Measurements from ENCODE around the gene MLN.

DNA sequence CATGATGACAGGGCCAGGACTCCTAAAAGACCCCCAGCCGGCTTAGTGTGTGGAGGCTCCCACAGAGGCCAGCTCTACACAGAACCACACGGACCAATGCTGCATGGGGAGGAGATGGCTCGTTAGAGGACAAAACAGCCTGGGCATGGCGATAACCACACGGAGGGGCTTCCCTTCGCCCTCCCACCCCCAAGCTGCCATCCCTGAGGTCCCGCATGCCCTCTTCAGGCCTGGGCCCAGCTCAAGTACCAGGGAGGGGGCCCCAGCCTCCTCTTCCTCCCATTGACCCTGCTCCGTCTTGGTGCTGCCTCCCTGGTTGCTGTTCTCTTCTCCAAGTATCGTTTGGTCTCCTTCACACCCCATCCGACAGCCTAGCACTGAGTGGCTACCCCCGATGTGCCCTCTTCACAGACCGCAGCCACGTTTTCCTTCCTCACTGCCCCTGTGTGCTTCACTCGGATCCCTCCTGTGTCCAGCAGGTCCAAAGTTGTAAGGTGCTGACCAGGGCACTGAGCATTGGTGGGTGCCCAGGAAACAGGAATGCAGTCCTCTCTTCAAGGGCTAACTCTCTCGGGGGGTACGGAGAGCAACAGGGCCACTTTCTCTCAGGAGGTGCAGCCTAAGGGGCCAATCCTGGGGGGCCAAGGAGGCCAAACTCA lies 9.6 kb upstream of the MLN start:
- TF ChIP-seq POLR2AphosphoS5 (IDR thresholded peaks at IDR 0.05) (no peak), POLR2A (IDR thresholded peaks at IDR 0.05) (no peak)
- TF ChIP-seq, protein P1, sequence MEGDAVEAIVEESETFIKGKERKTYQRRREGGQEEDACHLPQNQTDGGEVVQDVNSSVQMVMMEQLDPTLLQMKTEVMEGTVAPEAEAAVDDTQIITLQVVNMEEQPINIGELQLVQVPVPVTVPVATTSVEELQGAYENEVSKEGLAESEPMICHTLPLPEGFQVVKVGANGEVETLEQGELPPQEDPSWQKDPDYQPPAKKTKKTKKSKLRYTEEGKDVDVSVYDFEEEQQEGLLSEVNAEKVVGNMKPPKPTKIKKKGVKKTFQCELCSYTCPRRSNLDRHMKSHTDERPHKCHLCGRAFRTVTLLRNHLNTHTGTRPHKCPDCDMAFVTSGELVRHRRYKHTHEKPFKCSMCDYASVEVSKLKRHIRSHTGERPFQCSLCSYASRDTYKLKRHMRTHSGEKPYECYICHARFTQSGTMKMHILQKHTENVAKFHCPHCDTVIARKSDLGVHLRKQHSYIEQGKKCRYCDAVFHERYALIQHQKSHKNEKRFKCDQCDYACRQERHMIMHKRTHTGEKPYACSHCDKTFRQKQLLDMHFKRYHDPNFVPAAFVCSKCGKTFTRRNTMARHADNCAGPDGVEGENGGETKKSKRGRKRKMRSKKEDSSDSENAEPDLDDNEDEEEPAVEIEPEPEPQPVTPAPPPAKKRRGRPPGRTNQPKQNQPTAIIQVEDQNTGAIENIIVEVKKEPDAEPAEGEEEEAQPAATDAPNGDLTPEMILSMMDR (IDR thresholded peaks at IDR 0.05 in 8 of 11, conservative IDR thresholded peaks at IDR 0.05 in 3 of 11): no peak
